Activated CD8-positive, alpha-beta memory T cell treated with anti-CD3 and anti-CD28 coated beads for 36 hours (primary cell): Measurements from ENCODE around the gene SEC11A. TPM values are rescaled to one million over a fixed set of nuclear protein-coding genes. Genes with fewer than 3 reads are reported as not detected.

ENCODE experiments used
- CTCF ChIA-PET: fragments of 350-600 bp; sonication (Branson Sonifier 250); formaldehyde crosslinking; loops from one replicate; lab custom pipeline; 2021; ENCODE audit warnings: antibody characterized with exemption; lab: Charles Lee
- POLR2A ChIA-PET: fragments of 350-600 bp; sonication (Branson Sonifier 250); formaldehyde crosslinking; loops from one replicate; lab custom pipeline; 2021; ENCODE audit warnings: antibody characterized with exemption; lab: Charles Lee
- total RNA-seq, 2 experiments: library from RNA; stranded (reverse); gene quantifications; one replicate each; pipeline ENCODE4 v1.2.3, GENCODE V29; 2021

SEC11A gene
- total RNA-seq, 2 experiments from 2014 or later: 126 to 129 TPM

DNA sequence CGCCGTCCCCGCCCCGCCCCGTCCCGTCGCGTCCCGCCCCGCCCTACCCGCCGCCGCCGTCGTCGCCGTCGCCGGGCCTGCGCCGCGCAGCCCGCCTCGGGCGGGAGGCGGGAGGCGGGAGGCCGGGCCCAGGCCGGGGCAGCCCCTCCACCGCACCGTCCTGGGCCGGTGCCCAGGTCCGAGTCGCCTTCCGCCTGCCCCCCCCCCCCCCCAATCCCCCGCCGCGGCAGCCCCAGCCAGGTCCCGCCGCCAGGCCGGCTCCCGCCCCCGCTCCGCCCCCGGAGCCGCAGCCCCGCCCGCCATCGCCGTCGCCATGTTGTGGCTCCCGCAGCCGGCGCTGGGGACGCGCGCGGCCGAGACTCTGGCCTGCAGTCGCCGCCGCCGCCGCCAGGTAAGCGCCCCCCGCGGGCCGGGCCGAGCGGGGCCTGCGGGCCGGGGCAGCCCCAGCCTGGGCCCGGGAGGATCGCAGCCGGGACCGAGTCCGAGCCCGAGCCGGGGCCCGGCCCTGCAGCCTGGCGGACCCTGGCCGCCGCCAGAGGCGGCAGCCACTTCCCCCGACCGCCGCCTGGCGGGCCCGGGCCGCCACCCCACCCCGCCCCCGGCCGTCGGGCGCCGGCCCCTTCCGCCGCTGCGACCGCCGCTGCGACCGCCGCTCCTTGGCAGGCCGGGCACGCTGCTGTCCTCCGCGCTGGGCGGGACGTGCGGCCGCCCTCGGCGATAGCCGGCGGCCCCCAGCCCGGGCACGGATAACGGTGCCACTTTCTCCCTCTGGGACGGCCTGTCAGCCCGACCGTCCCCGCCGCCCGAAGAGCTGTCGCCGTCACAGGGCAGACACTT is 32.6 kb upstream of the SEC11A start, which contains the start of gene ZNF592:
ZNF592 (plus strand) TSS at position 319 of the 837 bp plus-strand sequence. CDS start 34,084 bp downstream, outside the sequence.
- CTCF ChIA-PET: interaction anchor here (0.7 to 2.0 kb wide), 10 partner anchors 11 to 149 kb away, joined by 3 to 13 read pairs (median 4); partner anchors contain the start of genes SEC11A and WDR73

DNA sequence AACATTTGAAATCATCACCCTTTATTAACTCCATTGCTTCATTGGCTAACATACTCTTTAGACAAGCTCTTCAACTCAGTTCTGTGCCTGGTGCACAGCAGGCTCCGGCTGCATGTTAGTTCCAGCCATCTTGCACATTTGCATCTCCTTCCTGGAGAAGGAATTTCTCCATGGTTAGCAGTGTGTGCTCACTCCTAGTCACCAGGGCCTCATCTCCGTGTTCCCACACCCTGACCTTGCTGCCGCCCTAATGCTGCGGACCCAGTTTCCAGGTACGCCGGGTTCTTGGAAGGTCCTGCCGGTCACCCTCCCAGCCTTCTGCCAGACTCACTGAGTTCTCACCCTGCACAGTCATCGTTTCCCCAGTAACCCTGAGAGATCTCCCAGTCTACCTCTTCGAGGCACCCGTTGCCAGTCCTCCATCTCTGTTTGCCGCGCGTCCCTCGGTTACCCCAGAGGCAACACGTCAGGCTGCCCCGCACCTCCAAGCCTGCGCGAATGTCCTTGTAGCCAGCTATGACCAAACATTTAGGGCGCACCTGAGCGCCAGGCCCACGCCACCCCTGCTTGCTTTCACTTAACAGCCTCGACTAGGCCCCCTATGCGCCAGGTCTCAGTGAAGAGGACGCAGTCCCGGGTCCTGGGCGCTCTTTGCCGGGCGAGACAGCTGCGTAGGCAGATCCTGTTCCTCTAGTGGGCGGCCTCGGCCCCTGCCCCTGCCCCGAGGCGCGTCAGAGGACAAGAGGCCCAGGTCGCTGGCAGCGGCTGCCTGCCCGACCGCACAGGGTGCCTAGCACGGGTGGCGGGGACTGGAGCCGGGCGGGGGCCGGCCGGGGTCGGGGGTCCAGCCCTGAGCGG is 31.7 kb upstream of the SEC11A start:
- CTCF ChIA-PET: interaction anchor here (0.5 to 2.0 kb wide), 7 partner anchors 10 to 163 kb away, joined by 3 to 13 read pairs (median 4); partner anchors contain the start of gene SEC11A
- POLR2A ChIA-PET: interaction anchor here (0.7 to 2.0 kb wide), 9 partner anchors 8 to 233 kb away, joined by 3 to 15 read pairs (median 5); partner anchors contain the start of genes NMB and SEC11A

More for the DNA sequence above, 32.6 kb upstream of the SEC11A start, which contains the start of gene ZNF592:
- POLR2A ChIA-PET: interaction anchor here (0.5 to 2.3 kb wide), 8 partner anchors 9 to 90 kb away, joined by 3 to 15 read pairs (median 8); partner anchors contain the start of genes NMB and SEC11A

DNA sequence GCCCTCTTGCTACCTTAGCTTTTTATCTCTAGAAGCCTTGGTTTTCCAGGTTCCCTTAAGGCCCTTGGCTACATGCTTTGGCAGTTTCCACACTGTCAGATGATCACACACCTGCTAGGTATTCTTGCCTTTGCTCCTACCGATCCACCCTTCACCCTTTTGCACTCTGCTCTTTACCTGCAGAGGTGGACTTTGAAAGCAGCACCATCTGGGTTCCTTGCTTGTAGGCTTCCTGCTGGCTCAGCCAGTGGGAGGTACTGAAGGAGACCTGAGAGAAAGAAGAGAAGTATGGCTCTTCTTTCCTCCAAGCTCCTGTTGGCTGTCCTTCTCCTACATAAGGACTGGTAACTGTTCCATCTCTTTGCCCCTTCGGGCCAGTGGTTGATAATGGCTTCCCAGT is 25.2 kb upstream of the SEC11A start:
- ChIA-PET POLR2A (no interaction called here), CTCF (interaction anchor here (0.6 to 1.4 kb wide), 2 partner anchors 68 to 83 kb away, joined by 3 read pairs; no protein-coding TSS in a partner anchor)

DNA sequence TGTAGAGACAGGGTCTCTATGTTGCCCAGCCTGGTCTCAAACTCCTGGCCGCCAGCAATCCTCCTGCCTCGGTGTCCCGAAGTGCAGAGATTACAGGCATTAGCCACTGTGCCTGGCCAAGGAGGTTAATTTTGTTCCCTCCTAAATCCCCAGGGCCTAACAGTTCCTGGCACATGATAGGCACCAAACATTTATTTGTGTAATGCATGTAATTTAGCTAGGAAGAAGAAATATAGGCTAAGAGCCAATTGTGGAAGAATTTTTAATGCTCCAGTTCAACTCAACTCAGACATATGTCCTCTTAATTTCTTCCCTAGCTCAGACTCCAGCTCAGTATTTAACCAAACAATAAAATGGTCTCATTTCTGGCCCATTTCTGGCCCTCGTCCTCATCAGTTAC is 24.8 kb upstream of the SEC11A start:
- POLR2A ChIA-PET: no interaction called here
- CTCF ChIA-PET: interaction anchor here (0.6 to 1.4 kb wide), 2 partner anchors 68 to 82 kb away, joined by 3 read pairs; no protein-coding TSS in a partner anchor

DNA sequence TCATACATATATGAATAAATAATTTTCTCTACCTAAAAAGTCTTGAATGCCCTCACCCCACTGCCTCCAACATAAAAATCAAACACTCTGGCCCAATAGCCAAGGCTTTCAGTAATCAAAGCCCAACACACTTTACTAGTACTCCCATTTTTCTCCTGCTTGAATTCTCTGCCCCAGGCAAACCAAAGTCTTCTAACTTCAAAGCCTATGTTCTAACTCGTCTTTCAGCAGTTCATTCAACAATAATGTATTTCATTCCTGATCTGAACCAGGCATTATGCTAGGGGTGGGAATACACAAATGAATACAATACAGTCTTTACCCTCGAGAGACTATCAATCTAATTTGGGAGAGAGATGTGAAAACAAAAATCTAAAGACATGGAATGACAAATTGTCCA is 21.1 kb upstream of the SEC11A start:
- POLR2A ChIA-PET: interaction anchor here (2.7 to 4.8 kb wide), 2 partner anchors 13 to 21 kb away, joined by 10 to 52 read pairs; partner anchors contain the start of gene SEC11A
- CTCF ChIA-PET: interaction anchor here (1.1 to 1.8 kb wide), 3 partner anchors 10 to 21 kb away, joined by 3 to 8 read pairs (median 4); partner anchors contain the start of gene SEC11A

DNA sequence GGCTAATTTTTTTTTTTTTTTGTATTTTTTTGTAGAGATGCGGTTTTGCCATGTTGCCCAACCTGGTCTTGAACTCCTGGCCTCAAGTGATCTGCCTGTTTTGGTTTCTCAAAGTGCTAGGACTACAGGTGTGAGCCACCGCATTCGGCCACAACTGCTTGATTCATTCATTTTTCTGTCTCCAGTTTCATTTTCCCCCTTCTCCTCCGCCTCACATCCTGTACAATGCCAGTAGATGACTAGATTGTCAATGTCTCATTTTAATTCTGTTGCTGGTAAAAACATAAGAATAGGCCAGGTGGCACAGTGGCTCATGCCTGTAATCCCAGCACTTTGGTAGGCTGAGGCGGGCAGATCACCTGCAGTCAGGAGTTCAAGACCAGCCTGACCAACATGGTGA is 20.4 kb upstream of the SEC11A start:
- CTCF ChIA-PET: interaction anchor here (0.7 to 2.9 kb wide), 9 partner anchors 11 to 138 kb away, joined by 3 to 13 read pairs (median 4); partner anchors contain the start of gene SEC11A
- POLR2A ChIA-PET: interaction anchor here (0.6 to 4.8 kb wide), 6 partner anchors 14 to 81 kb away, joined by 3 to 52 read pairs (median 4); partner anchors contain the start of gene SEC11A

DNA sequence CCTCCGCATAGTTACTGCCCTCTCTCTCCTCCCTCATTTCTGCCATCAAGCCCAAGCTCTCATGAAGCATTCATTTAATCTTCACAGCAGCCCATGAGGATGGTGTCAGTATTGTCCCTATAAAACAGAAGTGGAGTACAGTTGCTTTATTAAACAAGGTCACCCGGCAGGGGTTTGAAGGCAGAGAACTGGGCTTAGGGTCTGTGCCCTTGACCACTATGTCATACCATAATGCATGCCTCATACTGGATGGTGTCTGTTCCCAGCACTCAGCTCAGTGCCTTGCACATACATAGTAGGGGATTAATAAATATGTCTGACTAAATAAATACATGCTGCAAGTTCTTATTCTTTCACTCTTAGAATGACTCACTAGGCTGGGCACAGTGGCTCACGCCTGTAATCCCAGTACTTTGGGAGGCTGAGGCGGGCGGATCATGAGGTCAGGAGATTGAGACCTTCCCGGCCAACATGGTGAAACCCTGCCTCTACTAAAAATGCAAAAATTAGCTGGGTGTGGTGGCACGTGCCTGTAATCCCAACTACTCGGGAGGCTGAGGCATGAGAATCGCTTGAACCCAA is 19.6 kb upstream of the SEC11A start:
- ChIA-PET POLR2A (interaction anchor here (0.5 to 4.8 kb wide), 11 partner anchors 12 to 131 kb away, joined by 3 to 52 read pairs (median 5); partner anchors contain the start of genes NMB and SEC11A), CTCF (interaction anchor here (0.6 to 2.9 kb wide), 16 partner anchors 9 to 137 kb away, joined by 3 to 13 read pairs (median 4); partner anchors contain the start of gene SEC11A)

DNA sequence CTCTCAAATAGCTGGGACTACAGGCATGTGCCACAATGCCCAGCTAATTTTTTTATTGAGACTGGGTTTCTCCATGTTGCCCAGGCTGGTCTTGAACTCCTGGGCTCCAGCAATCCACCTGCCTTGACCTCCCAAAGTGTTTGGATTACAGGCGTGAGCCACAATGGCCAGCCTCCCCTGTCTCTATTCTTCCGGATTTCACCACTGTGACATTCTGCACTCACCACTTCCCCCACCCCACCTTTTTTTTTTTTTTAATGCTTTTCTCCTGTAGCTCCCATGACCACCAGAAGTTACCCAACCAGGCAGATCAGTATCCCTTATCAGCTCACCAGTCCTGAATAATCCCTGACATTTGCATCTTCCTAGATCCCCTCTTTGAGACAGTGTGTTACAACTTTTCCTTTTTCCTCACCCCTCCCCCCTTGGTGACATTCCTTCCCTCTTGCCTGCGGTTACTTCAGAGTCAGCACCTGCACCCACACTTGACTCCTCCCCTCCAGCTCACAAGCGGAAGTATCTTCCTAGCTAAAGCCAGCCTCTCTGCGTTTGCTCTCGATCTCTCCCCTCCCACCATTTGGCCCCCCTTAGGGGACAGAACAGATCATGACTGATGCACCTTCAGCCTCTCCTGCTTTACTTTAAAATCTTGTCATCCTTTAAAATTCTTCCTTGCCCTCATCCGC is 19.0 kb upstream of the SEC11A start:
- POLR2A ChIA-PET: interaction anchor here (0.5 to 4.8 kb wide), 9 partner anchors 12 to 130 kb away, joined by 3 to 52 read pairs (median 5); partner anchors contain the start of genes NMB and SEC11A
- CTCF ChIA-PET: interaction anchor here (0.7 to 2.9 kb wide), 13 partner anchors 9 to 712 kb away, joined by 3 to 13 read pairs (median 4); partner anchors contain the start of gene SEC11A

DNA sequence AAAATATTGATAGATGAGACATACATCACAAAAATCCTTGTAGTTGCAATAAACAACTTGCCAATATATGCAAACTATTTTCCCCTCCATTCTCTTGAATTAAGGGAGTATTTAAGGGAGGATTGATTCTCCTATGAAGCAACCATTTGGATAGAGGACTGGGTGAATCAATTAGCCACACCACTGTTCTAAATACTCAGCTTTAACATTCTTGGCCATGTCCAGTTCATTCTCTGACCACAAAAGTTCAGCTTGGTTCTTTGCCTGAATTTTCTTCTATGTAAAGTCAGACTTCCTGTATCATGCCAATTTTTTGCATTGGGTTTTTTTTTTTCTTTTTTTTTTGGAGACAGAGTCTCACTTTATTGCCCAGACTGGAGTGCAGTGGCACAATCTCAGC is 15.8 kb upstream of the SEC11A start:
- POLR2A ChIA-PET: interaction anchor here (0.7 kb wide), 1 partner anchor 15 kb away, joined by 4 read pairs; no protein-coding TSS in a partner anchor

DNA sequence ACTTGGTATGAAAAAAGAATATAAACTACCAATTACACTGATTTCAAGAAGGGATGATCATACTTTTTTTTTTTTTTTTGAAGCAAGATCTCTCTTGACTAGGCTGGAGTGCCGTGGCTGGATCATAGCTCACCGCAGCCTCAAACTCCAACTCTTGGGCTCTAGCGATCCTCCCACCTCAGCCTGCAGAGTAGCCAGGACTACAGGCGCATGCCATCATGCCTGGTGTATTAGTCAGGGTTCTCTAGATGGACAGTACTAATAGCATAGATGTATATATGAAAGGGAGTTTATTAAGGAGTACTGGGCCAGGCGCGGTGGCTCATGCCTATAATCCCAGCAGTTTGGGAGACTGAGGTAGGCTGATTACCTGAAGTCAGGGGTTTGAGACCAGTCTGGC is 11.5 kb upstream of the SEC11A start:
- POLR2A ChIA-PET: no interaction called here
- CTCF ChIA-PET: interaction anchor here (0.6 kb wide), 1 partner anchor 642 kb away, joined by 3 read pairs; no protein-coding TSS in a partner anchor

More for the DNA sequence above, 15.8 kb upstream of the SEC11A start:
- CTCF ChIA-PET: interaction anchor here (2.0 kb wide), 1 partner anchor 16 kb away, joined by 5 read pairs; the partner anchor contains the start of gene SEC11A

DNA sequence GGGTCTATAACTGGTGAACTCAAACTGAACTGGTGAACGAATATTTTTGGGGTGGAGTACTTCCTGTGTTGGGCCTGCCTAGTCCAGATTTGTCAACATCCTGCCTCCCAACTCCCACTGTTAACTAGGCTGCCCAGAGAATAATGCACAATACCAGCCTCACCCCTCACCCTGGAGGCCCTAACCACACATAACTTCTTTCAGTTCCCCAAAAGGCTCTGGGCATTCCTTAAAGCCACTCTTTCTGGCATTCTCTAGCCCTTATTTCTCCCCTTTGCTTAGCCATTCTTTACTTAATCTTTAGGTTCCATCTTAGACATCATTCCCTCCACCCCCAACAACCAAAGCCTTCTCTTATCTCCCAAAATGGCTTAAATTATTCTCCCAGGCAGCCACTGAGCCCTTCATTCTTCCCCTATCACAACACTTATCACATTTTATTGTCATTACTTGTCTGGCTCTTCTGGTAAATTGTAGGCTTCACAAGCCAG is 9.1 kb upstream of the SEC11A start:
- ChIA-PET CTCF (interaction anchor here (0.9 to 1.1 kb wide), 2 partner anchors 8 to 9 kb away, joined by 3 read pairs; no protein-coding TSS in a partner anchor), POLR2A (interaction anchor here (0.5 to 0.7 kb wide), 2 partner anchors 11 to 13 kb away, joined by 3 to 4 read pairs; no protein-coding TSS in a partner anchor)

DNA sequence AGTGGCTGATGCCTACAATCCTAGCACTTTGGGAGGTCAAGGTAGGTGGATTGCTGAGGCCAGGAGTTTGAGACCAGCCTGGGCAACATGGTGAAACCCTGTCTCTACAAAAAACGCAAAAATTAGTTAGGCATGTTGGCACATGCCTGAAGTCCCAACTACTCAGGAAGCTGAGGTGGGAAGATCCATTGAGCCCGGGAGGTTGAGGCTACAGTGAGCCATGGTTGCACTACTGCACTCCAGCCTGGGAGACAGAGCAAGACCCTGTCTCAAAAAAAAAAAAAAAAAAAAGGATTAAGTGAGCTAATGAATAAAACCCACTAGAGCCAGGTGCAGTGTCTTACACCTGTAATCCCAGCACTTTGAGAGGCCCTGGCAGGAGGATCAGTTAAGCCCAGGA is 6.7 kb upstream of the SEC11A start:
- POLR2A ChIA-PET: no interaction called here

DNA sequence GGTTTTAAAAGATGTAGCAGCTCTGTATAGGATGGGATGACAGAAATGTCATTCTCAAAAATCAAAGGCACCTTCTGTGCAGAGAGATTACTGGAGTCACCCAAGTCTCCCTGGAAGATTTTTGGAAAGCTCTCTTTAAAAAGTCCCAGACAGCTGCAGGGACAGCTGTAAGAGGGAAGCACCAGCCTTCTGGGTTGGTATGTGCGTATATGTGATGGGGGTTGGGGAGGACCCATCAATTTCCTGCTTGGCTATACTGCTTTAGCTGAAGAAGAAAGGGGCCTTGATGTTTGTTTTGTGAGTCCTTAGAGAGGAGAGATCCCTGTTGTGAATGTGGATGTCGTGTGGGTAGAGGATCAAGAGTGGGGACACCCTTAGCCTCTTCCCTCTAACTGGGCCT is 5.4 kb upstream of the SEC11A start:
- POLR2A ChIA-PET: no interaction called here
- CTCF ChIA-PET: no interaction called here

More for the DNA sequence above, 6.7 kb upstream of the SEC11A start:
- CTCF ChIA-PET: interaction anchor here (0.7 kb wide), 1 partner anchor 11 kb away, joined by 3 read pairs; no protein-coding TSS in a partner anchor

DNA sequence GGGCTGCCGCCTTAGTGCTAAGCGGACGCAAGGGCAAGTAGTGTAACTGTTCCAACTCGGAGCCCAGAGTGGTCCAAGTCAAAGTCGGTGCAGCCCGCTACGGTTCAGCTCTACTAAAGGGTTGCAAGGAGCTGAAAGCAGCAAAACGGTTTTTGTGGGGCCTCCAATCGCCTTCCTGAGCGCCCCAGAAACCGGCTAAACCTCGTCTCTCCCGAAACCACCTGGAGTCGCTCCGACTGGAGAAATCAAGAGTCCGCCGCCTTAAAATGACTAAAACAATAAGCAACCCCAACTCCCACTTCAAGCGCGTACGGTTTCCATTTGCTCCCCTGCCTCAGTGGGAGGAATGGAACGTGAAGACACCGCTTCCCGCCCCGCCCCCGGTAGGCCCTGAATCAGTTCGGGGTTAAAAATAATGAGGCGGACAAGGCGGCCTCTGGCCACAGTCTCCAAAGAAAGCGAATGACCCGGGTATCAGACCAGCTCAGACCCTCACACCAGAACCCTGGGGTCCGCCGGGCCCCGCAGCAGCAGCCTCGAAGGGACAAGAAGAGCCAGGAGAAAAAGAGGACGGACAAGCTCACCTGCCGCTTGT is 401 bp downstream of the SEC11A start:
- CTCF ChIA-PET: interaction anchor here (0.9 to 2.7 kb wide), 6 partner anchors 13 to 34 kb away, joined by 3 to 10 read pairs (median 4); no protein-coding TSS in a partner anchor
- POLR2A ChIA-PET: interaction anchor here (0.7 to 3.3 kb wide), 9 partner anchors 20 to 83 kb away, joined by 3 to 52 read pairs (median 4); partner anchors contain the start of genes WDR73 and ZNF592

DNA sequence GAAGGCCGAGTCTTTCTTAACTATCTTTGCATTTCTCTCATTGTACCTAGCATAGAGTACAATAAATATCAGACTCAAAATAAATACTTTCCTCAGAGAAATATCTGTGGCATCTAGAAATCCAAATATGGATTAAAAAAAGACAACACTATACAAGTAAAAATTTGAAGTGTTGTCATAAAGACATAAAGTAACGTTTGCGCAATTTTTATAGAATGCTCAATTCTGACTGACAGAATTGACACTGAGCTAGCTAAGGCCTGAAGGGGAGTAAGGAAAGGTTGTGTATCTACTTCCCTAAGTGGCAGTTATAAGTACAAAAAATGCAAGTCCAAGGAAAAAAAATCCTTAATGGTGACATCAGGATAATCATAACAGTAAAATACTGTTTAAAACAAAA is 1.1 kb downstream of the SEC11A start:
- ChIA-PET POLR2A (interaction anchor here (1.6 to 3.3 kb wide), 2 partner anchors 20 to 33 kb away, joined by 15 to 52 read pairs; no protein-coding TSS in a partner anchor), CTCF (interaction anchor here (1.1 to 1.2 kb wide), 2 partner anchors 18 to 20 kb away, joined by 3 to 5 read pairs; no protein-coding TSS in a partner anchor)

DNA sequence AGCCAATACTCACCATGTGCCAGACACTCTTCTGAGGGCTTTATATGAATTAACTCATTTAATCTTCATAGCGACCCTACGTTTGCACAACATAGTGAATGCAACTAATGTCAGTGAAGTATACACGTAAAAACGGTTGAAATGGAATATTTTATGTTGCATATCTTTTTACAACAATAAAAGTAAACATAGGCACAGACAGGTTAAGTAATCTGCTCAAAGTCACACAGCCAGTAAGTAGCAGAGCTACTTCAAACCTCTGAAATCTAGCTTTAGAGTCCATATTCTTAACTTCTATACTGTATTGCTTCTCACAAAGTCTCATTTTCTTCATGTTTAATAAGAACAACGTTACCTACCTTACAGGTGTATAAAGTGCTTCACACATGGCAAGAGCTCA is 1.6 kb downstream of the SEC11A start:
- POLR2A ChIA-PET: interaction anchor here (0.6 to 3.3 kb wide), 4 partner anchors 11 to 33 kb away, joined by 4 to 52 read pairs (median 10); no protein-coding TSS in a partner anchor
- CTCF ChIA-PET: interaction anchor here (1.1 kb wide), 1 partner anchor 21 kb away, joined by 3 read pairs; no protein-coding TSS in a partner anchor
